ENCODE measurements around the gene FLT3. TPM values are rescaled to one million over a fixed set of nuclear protein-coding genes. Genes with fewer than 3 reads are reported as not detected.

Gene FLT3
- polyA plus RNA-seq, 1 experiment = not detected

DNA sequence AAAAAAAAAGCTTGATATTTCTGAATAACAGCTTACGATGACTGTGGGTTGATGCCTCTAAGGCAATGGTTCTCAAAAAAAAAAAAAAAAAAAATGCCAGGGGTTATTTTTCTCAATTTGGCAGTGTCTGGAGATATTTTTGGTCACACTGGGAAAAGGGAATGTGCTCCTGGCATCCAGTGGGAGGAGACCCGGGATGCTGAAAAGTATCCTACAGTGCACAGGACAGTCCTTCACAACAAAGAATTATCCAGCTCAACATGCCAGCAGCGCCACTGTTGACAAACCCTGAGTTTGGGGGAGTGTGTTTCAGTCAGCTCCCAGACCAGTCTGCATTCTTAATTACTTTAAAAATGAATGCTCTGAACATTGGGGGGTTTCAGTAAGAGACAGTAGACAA, 54.5 kb downstream of the FLT3 start:
- no peaks in the 10 kb centered on the region for H3K36me3 ChIP-seq (ENCODE audit: control insufficient read depth, insufficient read depth, low read length)
- TF ChIP-seq, protein P1, sequence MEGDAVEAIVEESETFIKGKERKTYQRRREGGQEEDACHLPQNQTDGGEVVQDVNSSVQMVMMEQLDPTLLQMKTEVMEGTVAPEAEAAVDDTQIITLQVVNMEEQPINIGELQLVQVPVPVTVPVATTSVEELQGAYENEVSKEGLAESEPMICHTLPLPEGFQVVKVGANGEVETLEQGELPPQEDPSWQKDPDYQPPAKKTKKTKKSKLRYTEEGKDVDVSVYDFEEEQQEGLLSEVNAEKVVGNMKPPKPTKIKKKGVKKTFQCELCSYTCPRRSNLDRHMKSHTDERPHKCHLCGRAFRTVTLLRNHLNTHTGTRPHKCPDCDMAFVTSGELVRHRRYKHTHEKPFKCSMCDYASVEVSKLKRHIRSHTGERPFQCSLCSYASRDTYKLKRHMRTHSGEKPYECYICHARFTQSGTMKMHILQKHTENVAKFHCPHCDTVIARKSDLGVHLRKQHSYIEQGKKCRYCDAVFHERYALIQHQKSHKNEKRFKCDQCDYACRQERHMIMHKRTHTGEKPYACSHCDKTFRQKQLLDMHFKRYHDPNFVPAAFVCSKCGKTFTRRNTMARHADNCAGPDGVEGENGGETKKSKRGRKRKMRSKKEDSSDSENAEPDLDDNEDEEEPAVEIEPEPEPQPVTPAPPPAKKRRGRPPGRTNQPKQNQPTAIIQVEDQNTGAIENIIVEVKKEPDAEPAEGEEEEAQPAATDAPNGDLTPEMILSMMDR (IDR thresholded peaks at IDR 0.05; ENCODE audit: insufficient read depth, low read depth, low read length) = no peak
- H3K4me3 ChIP-seq (ENCODE audit: low read depth, low read length) = no peak overlapping the region
- H3K27me3 ChIP-seq (ENCODE audit: control insufficient read depth, insufficient read depth, low read length) = no peaks in the 10 kb centered on the region
- DNase-seq (ENCODE audit: low read depth) = no peak
- ChIA-PET POLR2A (interaction anchor here (0.6 kb wide), 1 partner anchor 1948 kb away, joined by 3 read pairs; no protein-coding TSS in a partner anchor), CTCF (interaction anchor here (0.6 kb wide), 1 partner anchor 10 kb away, joined by 5 read pairs; no protein-coding TSS in a partner anchor)

- no peak for DNase-seq (ENCODE audit: low read depth)
- Histone ChIP-seq H3K27me3 (ENCODE audit: control insufficient read depth, insufficient read depth, low read length) (no peaks in the 10 kb centered on the region), H3K4me3 (ENCODE audit: low read depth, low read length) (no peak overlapping the region), H3K36me3 (ENCODE audit: control insufficient read depth, insufficient read depth, low read length) (no peaks in the 10 kb centered on the region)
- CTCF ChIA-PET = no interaction called here
- TF ChIP-seq, protein P1 (IDR thresholded peaks at IDR 0.05; ENCODE audit: insufficient read depth, low read depth, low read length) = no peak
- POLR2A ChIA-PET = no interaction called here
Observed at GRCh38 chr13:28044608-28045007, 55.8 kb downstream of the FLT3 start.

DNA sequence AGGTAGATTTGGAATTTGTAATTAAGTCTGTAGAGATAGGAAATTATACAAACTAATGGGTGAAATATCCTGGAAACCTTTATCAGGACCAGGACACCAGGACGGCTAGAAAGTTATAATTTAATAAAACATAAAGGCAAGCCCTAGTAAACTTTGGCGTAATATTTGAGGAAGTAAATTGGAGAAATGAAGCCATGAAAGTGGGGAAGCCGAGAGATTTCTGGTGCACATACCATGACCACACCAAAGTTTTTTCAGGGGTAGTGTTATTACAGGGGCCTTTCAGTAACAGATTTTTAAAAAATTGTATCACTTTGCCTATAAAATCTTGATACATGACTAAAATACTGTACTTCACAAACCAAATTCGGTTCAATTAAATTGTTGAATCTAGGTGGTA, 57.2 kb downstream of the FLT3 start:
- POLR2A ChIA-PET = no interaction called here
- TF ChIP-seq, protein P1 (IDR thresholded peaks at IDR 0.05; ENCODE audit: insufficient read depth, low read depth, low read length) = no peak
- DNase-seq (ENCODE audit: low read depth) = no peak
- CTCF ChIA-PET = no interaction called here
- Histone ChIP-seq H3K4me3 (ENCODE audit: low read depth, low read length) (no peak overlapping the region), H3K36me3 (ENCODE audit: control insufficient read depth, insufficient read depth, low read length) (no peaks in the 10 kb centered on the region), H3K27me3 (ENCODE audit: control insufficient read depth, insufficient read depth, low read length) (no peaks in the 10 kb centered on the region)

DNA sequence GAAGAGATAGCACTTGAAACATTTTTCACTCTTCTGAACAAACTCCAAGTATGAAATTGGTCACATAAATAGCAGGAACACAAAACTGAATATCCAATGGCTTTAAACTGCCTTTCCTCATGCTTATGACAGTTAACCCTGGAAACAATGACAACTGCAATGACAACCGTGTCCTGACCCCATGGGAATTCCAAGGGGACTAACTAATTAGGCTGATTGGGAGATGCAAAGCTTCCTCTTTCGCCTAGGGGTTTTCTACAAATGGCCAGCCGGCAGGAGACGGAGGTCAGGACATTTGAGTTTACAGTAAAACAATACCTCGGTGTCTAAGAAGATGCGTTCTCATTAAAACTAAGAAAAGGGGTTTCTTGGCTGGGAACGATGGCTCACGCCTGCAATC, 58.9 kb downstream of the FLT3 start:
- CTCF ChIA-PET = no interaction called here
- POLR2A ChIA-PET = no interaction called here
- Histone ChIP-seq H3K27me3 (ENCODE audit: control insufficient read depth, insufficient read depth, low read length) (no peaks in the 10 kb centered on the region), H3K36me3 (ENCODE audit: control insufficient read depth, insufficient read depth, low read length) (no peaks in the 10 kb centered on the region), H3K4me3 (ENCODE audit: low read depth, low read length) (no peak overlapping the region)
- no peak for DNase-seq (ENCODE audit: low read depth)
- TF ChIP-seq, protein P1 (IDR thresholded peaks at IDR 0.05; ENCODE audit: insufficient read depth, low read depth, low read length) = no peak

DNA sequence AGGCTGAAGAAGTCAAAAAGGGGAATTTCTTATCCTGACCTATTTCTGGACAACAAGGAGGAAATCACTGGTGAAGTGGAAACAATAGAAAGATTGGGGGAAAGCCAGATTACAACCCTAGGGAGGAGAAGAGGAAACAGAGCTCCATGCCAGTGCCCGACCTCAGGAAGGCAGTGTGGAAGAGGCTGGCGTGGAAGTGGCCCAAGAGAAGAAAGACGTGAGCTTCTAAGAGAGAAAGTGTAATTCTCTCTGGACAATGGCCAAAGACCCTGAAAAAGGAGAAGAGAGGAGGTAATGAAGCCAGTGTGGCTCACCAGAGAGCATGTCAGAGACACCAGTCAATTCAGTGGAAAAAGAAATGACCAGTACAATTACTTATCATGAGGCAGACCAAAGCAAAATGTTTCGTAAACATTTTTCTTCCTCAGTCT, 59.3 kb downstream of the FLT3 start:
- ChIA-PET POLR2A (no interaction called here), CTCF (no interaction called here)
- H3K4me3 ChIP-seq (ENCODE audit: low read depth, low read length) = no peak overlapping the region
- H3K27me3 ChIP-seq (ENCODE audit: control insufficient read depth, insufficient read depth, low read length) = no peaks in the 10 kb centered on the region
- TF ChIP-seq, protein P1 (IDR thresholded peaks at IDR 0.05; ENCODE audit: insufficient read depth, low read depth, low read length) = no peak
- H3K36me3 ChIP-seq (ENCODE audit: control insufficient read depth, insufficient read depth, low read length) = no peaks in the 10 kb centered on the region
- DNase-seq (ENCODE audit: low read depth) = no peak
